ENCODE measurements around the gene DHFR.

DNA sequence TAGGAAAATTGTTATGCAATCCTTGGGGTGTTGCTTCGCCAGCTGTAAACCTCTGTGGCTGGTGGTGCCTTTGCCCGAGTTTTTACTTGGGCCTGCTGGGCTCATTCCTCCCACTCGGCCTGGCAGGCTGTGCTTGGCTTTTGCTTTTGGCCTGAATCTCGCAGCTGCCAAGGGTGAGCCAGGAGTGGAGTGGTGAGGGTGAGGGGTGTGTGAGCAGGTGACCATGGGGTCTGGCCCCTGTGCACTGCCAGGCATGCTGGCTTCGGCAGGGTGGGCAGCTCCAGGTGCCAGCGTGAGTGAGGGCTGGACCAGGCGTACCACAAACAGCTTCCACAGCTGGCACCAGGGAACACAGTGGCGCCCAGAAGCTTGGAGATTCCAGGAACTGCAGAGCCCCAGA is 12.6 kb upstream of the DHFR start:
- TF ChIP-seq, protein P1, sequence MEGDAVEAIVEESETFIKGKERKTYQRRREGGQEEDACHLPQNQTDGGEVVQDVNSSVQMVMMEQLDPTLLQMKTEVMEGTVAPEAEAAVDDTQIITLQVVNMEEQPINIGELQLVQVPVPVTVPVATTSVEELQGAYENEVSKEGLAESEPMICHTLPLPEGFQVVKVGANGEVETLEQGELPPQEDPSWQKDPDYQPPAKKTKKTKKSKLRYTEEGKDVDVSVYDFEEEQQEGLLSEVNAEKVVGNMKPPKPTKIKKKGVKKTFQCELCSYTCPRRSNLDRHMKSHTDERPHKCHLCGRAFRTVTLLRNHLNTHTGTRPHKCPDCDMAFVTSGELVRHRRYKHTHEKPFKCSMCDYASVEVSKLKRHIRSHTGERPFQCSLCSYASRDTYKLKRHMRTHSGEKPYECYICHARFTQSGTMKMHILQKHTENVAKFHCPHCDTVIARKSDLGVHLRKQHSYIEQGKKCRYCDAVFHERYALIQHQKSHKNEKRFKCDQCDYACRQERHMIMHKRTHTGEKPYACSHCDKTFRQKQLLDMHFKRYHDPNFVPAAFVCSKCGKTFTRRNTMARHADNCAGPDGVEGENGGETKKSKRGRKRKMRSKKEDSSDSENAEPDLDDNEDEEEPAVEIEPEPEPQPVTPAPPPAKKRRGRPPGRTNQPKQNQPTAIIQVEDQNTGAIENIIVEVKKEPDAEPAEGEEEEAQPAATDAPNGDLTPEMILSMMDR (IDR thresholded peaks at IDR 0.05; ENCODE audit: borderline replicate concordance, extremely low read depth, low read length, poor library complexity, severe bottlenecking) = no peak
- TF ChIP-seq EZH2 (IDR thresholded peaks at IDR 0.05; ENCODE audit: borderline replicate concordance, low read depth, low read length, severe bottlenecking) = no peak
